Suprapubic skin (tissue), 4 donors: ENCODE results near the gene MCM3AP.

Experiments used
- CTCF ChIP-seq, 2 donors: fragments of 200-600 bp in 1 of 2; fragments of 450-650 bp in 1 of 2; sonication (generic) in 1 of 2; IDR thresholded peaks; one replicate each; pipeline ENCODE4 v1.5.1; 2016 to 2019; ENCODE audit warnings: antibody characterized with exemption in 2 of 2, mild to moderate bottlenecking in 1 of 2, moderate library complexity in 1 of 2
- EP300 ChIP-seq: sonication (generic); formaldehyde crosslinking; IDR thresholded peaks from one replicate; pipeline ENCODE4 v1.6.1; 2017; ENCODE audit warnings: antibody characterized with exemption
- POLR2A ChIP-seq, 2 donors: fragments of 450-650 bp; IDR thresholded peaks; one replicate each; pipeline ENCODE4 v1.6.1; 2017; ENCODE audit warnings: antibody characterized with exemption in 2 of 2, mild to moderate bottlenecking in 2 of 2, moderate library complexity in 2 of 2
- POLR2AphosphoS5 ChIP-seq, 3 donors: sonication (generic); formaldehyde crosslinking; IDR thresholded peaks; one replicate each; pipeline ENCODE4 v1.6.1; 2017; ENCODE audit warnings: antibody characterized with exemption in 3 of 3

- no peak for TF ChIP-seq POLR2A (IDR thresholded peaks at IDR 0.05)
- no peak for TF ChIP-seq CTCF (IDR thresholded peaks at IDR 0.05)
- TF ChIP-seq EP300, result no peak
- no peak for TF ChIP-seq POLR2AphosphoS5 (IDR thresholded peaks at IDR 0.05)
These were observed 39.1 kb downstream of the MCM3AP start for GRCh38 chr21:46246345-46246744.
